ENCODE measurements around the gene CSF1.

DNA sequence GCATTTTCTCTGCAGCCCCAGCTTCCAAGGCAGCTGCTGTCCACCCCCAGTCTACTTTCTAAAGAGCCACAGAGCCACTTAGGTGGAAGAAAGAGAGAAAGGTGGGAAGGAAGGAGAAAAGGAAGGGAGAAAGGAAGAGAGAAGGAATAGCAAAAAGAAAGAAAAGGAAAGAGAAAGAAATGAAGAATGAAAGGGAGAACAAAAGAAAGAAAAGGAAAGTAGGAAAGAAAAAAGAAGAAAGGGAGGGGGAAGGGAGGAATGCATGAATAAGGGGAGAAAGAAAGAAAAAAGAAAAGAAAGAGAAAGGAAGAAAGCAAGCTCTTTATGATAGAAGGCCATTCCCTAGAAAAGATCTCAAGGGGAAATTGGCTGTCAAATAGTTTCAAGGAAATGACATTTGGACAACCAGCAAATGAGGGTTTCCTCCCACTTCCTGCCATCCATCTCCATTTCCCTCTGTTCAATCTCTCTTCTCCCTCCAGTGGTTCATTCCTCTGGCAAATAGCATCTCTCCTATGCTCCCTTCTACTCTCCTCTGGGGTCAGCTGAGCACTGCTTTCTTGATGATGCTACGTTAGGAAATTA, 3.4 kb upstream of the CSF1 start:
- no peak for TF ChIP-seq RAD21 (IDR thresholded peaks at IDR 0.05; ENCODE audit: low read length)
- TF ChIP-seq, protein P1, sequence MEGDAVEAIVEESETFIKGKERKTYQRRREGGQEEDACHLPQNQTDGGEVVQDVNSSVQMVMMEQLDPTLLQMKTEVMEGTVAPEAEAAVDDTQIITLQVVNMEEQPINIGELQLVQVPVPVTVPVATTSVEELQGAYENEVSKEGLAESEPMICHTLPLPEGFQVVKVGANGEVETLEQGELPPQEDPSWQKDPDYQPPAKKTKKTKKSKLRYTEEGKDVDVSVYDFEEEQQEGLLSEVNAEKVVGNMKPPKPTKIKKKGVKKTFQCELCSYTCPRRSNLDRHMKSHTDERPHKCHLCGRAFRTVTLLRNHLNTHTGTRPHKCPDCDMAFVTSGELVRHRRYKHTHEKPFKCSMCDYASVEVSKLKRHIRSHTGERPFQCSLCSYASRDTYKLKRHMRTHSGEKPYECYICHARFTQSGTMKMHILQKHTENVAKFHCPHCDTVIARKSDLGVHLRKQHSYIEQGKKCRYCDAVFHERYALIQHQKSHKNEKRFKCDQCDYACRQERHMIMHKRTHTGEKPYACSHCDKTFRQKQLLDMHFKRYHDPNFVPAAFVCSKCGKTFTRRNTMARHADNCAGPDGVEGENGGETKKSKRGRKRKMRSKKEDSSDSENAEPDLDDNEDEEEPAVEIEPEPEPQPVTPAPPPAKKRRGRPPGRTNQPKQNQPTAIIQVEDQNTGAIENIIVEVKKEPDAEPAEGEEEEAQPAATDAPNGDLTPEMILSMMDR (IDR thresholded peaks at IDR 0.05), result no peak
- TF ChIP-seq MEF2A (IDR thresholded peaks at IDR 0.05; ENCODE audit: borderline replicate concordance, low read depth), result no peak
- TF ChIP-seq, protein P2, sequence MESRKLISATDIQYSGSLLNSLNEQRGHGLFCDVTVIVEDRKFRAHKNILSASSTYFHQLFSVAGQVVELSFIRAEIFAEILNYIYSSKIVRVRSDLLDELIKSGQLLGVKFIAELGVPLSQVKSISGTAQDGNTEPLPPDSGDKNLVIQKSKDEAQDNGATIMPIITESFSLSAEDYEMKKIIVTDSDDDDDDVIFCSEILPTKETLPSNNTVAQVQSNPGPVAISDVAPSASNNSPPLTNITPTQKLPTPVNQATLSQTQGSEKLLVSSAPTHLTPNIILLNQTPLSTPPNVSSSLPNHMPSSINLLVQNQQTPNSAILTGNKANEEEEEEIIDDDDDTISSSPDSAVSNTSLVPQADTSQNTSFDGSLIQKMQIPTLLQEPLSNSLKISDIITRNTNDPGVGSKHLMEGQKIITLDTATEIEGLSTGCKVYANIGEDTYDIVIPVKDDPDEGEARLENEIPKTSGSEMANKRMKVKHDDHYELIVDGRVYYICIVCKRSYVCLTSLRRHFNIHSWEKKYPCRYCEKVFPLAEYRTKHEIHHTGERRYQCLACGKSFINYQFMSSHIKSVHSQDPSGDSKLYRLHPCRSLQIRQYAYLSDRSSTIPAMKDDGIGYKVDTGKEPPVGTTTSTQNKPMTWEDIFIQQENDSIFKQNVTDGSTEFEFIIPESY (IDR thresholded peaks at IDR 0.05; ENCODE audit: borderline replicate concordance, low read depth), result no peak
- no peak for TF ChIP-seq POLR2AphosphoS5 (IDR thresholded peaks at IDR 0.05; ENCODE audit: low read depth, low read length)
- no peak for TF ChIP-seq EP300 (IDR thresholded peaks at IDR 0.05; ENCODE audit: borderline replicate concordance in 1 of 2, low read depth in 1 of 2, low read length in 1 of 2)

Data from SK-N-SH (cell line).